OCI-M1 (cell line): ENCODE measurements around the gene TTC33.
"Not testable (repeated sequence)": the region's sequence is repeated elsewhere in the genome, so short reads cannot be mapped to it uniquely, and the experiment has no call there.

Experiments
- DNase-seq: peaks from one replicate; lab custom pipeline; 2025; lab: John Stamatoyannopoulos, UW

The TTC33 gene

DNA sequence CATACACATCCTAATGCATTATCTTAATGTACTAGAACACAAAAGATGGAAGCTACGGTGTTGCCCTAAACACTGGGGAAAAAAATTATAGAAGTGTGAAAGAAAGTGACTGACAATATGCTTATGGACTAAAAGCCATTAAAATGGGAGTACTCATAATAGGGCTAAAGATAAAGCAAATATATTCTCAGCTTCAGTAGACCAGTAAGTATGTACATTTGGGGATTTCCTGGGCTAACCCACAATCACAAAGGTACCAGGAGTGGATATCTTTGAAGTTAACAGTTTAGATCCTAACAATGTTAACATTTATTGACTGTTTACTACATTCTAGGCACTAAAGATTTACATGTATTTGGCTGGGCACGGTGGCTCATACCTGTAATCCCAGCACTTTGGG is 39.2 kb downstream of the TTC33 start:
- DNase-seq, result no peak

DNA sequence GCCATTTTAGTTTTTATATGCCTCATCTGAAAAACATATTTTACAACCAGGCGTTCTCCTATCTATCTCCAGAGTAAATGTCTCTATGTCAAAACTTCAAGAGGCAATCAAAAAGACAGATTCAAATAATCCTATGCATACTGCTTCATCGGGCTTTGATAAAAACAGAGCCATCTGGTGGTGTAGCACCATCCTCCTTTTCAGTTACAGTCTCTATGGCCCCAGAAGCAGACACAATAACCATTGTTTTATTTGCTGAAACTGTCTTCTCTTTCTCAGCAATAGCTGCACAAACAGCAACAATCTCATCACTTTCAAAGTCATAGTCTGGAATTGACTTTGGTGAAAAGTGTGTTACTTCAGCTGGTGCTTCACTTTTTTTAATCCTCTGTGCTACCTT is 39.8 kb downstream of the TTC33 start:
- peak; percentile 3 for DNase-seq

DNA sequence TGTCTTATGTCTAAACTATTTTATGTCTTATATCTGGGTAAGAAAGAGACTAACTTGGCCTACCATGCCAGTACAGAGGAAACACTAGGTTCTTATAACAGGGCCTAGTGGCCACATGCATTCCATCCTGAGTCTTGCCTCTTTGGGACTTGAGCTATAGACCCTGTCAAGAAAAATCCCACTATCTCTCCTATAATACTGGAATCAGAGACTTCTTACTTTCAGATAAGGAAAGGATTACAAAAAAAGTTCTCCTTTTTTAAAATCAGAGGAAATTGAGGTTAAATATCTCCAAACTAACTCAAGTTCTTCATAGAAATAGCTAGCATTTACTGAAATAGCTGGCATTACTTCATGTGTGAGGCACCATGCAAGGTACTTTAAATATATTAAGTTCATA is 41.8 kb downstream of the TTC33 start:
- DNase-seq, result no peak

DNA sequence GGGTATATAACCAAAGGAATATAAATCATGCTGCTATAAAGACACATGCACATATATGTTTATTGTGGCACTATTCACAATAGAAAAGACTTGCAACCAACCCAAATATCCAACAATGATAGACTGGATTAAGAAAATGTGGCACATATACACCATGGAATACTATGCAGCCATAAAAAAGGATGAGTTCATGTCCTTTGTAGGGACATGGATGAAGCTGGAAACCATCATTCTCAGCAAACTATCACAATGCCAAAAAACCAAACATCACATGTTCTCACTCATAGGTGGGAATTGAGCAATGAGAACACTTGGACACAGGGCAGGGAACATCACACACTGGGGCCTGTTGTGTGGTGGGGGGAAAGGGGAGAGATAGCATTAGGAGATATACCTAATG is 45.2 kb downstream of the TTC33 start:
- not testable (repeated sequence) for DNase-seq

DNA sequence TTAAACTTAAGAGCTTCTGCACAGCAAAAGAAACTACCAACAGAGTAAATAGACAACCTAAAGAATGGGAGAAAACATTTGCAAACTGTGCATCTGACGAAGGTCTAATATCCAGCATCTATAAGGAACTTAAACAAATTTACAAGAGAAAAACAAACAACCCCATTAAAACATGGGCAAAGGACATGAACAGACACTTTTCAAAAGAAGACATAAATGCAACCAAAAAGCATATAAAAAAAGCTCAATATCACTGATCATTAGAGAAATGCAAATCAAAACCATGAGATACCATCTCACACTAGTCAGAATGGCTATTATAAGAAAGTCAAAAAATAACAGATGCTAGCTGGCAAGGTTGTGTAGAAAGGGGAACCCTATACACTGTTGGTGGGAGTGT is 50.3 kb downstream of the TTC33 start:
- not testable (repeated sequence) for DNase-seq

DNA sequence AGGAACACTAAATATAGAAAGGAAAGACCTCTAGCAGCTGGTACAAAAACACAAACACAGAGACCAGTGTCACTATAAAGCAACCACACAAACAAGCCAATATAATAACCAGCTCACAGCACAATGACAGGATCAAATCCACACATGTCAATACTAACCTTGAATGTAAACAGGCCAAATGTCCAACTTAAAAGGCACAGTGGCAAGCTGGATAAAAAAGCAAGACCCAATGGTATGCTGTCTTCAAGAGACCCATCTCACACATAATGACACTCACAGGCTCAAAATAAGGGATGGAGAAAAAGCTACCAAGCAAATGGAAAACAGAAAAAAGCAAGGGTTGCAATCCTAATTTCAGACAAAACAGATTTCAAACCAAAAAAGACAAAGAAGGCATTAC is 53.7 kb downstream of the TTC33 start:
- not testable (repeated sequence) for DNase-seq

DNA sequence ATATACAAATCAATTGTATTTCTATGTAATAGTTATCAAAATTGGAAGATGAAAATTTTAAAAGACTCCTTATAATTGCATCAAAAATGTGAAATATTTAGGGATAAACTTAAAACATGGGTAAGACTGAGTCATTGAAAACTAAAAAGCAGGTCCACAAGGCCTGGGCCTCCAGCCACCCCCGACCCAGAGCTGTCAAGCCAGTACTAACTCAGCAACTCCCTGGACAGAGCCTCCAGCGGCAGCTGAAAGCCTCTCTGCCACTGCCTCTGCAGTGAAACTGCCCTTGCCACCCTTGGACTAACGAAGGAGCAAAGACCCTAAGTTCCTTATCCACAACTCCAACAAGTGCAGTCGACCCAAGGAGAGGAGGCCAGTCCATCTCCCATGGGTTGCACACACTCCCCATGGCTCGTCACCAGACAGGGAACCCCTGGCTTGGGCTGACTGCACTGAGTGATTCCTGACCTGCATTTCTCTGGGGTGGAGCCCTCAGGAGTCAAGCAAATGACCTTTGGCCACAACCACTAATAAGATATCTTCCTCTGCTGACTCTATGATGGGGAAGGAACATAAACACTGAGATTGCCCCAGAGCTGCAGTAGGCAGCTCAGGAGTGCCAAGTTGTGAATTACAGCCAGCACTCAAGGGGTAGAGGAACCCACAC is 55.5 kb downstream of the TTC33 start:
- DNase-seq, result no peak

DNA sequence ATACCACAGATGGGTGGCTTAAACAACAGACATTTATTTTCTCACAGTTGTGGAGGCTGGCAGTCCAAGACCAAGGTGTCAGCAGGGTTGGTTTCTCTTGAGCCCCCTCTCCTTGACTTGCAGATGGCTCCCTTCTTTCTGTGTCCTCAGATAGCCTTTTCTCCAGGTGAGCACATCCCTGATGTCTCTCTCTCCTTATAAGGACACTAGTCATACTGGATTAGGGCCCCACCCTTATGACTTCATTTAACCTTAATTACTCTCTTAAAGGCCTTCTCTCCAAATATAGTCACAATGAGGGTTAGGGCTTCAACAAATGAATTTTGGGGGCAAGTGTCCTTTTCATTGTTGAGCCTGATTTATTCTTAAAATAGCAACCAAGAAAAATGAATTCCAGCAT is 61.3 kb downstream of the TTC33 start:
- DNase-seq, result no peak

DNA sequence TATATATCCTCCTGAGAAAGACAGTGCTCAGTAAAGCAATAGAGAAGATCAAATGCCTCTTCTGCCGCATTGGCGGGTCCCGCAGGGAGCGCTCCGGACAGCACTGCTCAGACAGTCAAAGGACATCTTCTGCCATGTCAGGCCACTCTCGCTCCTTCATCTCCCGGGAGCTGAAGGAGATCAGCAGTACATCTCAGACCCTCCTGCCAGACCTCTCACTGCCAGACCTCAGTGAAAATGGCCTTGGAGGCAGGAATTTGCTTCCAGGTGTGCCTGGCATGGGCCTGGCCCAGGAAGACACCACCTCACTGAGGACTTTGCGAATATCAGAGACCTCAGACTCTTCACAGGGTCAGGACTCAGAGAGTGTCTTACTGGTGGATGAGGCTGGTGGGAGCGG is 63.9 kb downstream of the TTC33 start:
- DNase-seq, result no peak

DNA sequence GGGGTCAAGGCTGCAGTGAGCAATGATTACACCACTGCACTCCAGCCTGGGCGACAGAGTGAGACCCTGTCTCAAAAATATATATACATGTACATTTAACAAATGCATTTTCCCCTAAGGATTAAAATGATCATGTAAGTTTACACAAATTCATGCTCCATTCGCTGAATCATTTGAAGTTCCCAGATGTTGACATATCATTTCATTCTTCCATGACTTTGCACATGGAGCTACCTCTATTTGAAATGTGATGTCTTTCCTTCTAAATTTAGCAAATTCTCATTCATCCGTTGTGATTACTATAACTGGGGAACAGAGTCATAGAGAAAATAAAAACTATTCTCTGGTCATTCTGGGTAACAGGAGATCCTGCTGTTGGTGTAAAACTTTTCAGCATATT is 65.5 kb downstream of the TTC33 start:
- no peak for DNase-seq

DNA sequence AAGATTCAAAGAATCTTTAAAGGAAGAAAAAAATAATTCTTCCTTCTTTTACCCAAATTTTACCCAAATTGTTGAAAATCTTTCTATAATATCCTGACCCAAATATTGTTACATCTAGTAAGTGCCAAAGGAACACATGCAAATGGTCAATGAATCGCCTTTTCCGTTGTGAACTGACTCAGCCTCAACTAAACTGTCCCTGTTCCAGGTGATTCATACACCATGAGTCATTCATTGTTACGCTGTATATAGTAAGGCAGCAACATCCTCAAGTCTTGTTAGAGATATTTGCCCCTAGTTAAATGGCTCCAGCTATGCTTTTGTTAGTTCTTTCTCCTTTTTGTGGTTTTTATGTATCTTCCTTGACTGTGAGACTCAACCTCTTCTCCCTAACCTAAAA is 66.3 kb downstream of the TTC33 start:
- DNase-seq, result peak; percentile 48

DNA sequence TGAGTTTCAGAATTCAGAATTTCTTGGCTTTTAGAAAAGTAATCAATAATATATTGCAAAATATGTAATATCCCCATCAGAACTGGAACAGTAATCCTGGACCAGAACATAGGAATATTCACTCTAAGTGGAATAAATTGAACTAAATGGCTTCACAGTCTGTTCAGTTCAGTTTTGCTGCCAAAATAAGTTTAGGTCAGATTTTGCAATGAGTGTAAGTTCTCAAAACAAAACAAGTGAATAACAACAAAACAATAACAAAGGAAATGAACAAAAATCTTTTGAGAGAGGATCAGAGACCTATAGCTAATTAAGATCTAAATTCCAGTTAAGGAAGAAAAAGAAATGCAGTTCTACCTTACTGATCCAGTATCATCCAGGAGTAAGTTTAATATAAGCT is 66.8 kb downstream of the TTC33 start:
- DNase-seq, result no peak

DNA sequence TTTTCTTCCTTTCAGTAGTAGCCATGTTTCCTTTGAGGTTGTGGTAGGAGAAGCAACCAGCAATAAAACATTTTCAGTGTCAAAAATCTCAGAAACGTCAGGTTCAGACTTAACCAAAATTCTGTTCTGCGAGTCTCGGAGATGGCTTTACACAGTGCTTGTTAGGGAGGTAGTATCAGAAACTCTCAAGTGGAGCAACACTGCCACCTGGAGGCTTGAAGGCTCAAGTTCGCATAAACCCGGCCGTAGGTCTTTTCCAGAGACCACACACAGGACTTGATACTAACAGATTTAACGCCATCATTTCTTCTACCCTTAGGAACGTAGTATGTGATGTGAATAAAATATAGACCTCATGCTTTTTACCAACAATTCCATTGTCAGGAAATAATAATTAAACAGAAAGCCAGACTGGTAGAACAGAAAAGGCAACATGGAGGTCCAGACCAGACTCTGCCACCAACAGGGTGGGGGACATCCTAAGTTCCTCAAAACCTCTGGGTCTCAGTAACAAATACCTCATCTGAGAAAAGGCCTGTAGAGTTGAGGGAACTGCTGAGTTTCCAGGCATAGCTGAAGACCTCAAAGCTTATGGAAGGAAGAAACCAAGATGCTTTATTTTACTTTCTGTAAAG is 67.5 kb downstream of the TTC33 start:
- peak; percentile 93 for DNase-seq

DNA sequence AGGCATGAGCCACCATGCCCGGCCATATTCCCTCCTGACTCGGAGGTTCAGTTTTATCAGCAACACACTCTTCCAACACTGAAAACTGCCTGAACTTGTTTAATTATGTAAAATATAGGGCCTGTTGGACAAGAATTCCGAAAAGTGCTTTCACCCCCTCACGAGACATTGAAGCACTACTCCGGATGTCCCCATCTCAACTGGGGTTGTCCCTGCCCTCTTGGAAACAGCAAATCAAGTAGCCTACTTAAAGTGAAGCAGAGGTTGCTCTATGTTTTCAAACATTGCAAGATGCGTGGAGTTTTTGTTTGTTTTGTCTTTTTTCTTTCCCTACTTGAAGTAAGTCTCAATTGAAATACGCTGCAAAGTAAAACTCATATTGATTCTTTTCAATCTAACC is 68.4 kb downstream of the TTC33 start:
- no peak for DNase-seq

DNA sequence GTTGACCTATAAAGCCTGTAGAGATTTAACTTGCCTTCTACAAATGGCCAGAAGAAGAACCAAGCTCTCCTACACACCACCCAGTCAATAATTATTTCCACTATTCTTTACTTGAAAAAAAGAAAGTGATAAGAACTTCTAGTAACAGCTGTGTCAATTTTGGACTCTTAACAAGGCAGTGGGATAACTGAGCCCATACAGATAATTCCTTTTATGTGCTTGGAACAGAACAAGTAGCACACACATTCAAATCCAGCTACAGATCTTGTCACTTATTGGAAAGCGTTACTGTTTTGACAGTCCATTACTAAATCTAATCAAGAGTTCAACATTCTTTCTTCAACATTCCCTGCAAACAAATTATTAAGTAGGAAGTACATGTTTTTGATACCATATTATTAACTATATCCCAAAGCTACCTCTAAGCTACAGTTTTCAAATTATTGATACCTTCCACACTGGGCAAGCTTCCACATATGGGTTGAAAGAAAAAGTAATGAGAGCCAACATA is 69.7 kb downstream of the TTC33 start:
- DNase-seq, result no peak

DNA sequence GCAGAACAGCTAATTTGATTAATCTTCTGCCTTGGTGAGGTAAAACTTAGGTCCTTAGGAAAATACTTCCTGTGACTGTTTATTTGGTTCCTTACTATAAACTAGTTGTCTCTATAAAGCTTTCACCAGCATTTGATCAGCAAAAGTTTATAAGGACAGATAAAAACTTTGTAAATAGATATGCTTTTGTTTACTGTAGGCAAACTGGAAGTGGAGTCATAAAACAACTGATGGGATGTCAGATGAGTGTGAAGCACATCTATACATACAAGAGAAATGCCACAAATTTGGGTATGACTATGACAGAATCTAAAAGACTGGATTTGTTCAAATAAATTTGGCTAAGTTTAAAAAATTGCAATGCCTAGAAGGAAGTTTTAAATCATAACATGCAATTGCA is 70.6 kb downstream of the TTC33 start:
- DNase-seq, result no peak

DNA sequence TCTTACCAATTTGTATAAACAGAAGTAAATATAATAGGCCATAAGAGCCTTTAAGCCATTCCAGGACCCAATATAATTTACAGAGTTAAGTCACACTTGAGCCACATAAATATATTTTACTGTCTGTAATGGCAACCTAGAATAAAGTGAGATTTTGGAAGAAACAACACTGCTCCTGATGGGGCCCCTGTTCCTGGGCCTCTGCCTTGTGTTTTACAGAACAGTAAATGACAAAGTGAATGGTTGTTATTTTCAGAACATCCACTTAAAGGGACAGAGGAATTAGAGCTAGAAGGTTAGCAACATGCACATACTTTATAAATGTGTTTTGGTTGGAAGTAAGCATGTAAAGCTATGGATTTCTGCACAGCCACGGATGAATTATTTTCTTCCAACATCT is 72.5 kb downstream of the TTC33 start:
- no peak for DNase-seq

DNA sequence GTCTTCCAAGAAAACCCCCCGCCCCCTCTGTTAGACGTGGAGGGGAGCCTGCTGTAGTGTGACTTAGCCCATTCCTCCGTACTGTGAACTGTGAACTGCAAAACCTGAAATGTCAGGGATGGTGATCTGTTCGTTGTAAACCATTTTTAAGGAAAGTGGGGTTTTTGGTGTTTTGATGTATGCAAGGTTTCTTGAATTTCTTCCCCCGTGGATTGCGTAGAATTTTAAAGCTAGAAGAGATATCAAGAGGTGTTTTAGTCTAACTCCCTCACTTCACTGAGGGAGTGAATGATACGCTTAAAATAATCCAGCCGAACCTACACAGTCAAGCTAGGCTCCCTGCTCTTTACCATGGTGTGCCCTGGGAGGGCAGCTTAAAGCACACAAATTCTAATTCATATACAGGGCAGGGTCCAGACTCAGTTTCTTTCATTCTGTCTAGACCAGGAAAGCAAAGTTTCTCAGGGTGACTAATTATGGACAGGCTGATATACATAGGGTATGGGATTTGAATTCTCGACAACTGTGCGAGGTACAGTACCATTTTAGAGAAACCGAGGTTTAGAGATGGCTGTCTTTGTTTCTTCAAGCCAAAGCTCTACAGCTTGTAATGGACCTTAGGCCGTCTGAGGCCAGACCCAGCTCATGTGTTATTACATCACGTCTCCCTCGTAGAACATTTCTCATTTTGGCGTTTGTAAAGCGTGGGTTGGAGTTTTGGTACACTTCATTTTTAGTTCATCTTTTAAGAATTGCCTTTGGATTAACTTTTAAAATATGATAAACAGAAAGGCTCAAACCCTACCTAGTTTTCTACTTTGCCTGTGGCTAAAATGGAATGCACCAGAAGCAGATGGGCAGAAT is 73.4 kb downstream of the TTC33 start:
- no peak for DNase-seq

DNA sequence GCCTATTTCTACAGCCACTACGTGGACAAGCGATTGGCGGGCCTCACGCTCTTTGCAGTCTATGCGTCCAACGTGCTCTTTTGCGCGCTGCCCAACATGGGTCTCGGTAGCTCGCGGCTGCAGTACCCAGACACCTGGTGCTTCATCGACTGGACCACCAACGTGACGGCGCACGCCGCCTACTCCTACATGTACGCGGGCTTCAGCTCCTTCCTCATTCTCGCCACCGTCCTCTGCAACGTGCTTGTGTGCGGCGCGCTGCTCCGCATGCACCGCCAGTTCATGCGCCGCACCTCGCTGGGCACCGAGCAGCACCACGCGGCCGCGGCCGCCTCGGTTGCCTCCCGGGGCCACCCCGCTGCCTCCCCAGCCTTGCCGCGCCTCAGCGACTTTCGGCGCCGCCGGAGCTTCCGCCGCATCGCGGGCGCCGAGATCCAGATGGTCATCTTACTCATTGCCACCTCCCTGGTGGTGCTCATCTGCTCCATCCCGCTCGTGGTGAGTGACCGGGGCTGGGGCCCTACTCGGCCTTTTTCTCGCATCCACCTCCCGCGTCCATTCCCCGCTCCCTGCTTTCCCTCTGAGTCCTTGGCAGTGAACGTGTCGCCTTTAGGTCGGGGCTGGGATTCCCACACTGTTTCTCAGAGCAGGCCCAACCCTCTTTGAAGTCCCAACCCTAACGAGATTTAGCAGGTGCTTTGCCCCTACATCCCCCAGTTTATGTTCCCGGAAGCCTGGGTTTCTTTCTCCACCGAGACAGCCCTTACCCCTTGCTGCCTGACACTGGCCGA is 74.2 kb downstream of the TTC33 start:
- DNase-seq, result no peak

DNA sequence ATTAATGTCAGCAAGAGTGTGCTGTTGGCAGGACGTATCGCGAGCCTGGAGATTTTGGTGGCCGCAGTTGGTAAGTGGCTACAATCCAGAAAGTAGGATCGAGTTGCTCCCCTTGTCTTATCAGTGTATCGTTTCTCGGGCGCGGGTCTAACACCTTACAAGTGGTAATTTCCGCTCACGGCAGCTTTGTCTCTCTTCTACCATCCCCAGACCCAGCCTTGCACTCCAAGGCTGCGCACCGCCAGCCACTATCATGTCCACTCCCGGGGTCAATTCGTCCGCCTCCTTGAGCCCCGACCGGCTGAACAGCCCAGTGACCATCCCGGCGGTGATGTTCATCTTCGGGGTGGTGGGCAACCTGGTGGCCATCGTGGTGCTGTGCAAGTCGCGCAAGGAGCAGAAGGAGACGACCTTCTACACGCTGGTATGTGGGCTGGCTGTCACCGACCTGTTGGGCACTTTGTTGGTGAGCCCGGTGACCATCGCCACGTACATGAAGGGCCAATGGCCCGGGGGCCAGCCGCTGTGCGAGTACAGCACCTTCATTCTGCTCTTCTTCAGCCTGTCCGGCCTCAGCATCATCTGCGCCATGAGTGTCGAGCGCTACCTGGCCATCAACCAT is 74.9 kb downstream of the TTC33 start:
- no peak for DNase-seq

DNA sequence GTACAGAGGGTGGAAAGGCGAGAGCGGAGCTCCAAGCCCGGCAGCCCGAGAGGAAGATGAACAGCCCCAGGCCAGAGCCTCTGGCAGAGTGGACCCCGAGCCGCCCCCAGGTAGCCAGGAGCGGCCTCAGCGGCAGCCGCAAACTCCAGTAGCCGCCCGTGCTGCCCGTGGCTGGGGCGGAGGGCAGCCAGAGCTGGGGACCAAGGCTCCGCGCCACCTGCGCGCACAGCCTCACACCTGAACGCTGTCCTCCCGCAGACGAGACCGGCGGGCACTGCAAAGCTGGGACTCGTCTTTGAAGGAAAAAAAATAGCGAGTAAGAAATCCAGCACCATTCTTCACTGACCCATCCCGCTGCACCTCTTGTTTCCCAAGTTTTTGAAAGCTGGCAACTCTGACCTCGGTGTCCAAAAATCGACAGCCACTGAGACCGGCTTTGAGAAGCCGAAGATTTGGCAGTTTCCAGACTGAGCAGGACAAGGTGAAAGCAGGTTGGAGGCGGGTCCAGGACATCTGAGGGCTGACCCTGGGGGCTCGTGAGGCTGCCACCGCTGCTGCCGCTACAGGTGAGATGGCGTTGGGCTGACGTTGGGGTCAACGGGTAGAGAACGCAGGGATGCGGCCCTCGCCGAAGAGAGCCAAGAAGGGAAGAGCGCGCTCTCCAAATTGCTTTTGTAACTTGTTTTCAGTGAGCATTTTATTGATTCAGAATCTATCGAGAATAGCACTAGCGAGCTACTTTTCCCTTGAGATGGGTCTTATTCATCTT is 75.7 kb downstream of the TTC33 start, which contains the start of gene PTGER4:
Gene PTGER4 (plus strand): TSS at position 3 of the 769 bp plus-strand sequence. CDS start 1,079 bp downstream, outside the sequence.
- DNase-seq, result no peak
